GM19193 (cell line): ENCODE measurements around the gene ITPKB.

Experiments used
- POLR2A ChIP-seq: IDR thresholded peaks from 4 replicates; pipeline ENCODE4 v1.6.1; 2011; ENCODE audit not compliant: insufficient read depth, insufficient read length; ENCODE audit errors: extremely low read depth

ITPKB gene

DNA sequence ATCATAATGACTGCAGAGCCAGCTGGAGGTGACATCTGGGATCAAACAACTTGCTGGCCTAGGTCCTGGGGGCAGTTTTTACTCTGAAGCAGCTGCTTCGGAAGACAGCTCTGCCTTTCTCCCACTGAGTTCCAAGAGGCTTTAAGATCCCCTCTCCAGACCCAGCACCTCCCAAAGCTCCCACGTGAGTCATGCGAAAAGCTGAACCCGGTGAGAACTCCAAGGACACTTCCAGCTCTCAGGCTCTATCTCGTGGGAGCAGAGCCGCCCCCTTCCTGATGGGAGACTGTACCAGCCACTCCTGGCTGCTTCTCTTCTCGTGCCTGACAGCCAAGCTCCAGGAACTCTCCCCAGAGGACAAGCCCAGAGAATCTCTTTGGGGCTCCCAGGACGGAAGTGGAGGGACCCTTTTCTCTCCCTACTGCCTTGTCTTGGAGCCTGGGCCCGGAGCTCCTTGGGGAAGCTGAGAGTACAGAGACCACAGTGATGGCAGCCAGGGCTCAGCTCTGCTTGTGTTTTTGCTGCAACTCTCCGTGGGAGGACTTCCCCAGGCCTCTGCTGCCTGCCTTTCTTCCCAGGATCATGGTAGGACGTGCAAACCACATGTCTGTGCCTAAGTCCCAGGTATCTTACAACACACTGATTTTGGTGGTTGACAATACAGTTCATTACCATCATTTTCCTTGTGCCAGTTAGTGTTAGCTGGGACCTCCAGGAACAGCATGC, 149.9 kb downstream of the ITPKB start:
- TF ChIP-seq POLR2A = no peak

- no peak for TF ChIP-seq POLR2A
Observed at GRCh38 chr1:226588484-226588883, 150.6 kb downstream of the ITPKB start.

DNA sequence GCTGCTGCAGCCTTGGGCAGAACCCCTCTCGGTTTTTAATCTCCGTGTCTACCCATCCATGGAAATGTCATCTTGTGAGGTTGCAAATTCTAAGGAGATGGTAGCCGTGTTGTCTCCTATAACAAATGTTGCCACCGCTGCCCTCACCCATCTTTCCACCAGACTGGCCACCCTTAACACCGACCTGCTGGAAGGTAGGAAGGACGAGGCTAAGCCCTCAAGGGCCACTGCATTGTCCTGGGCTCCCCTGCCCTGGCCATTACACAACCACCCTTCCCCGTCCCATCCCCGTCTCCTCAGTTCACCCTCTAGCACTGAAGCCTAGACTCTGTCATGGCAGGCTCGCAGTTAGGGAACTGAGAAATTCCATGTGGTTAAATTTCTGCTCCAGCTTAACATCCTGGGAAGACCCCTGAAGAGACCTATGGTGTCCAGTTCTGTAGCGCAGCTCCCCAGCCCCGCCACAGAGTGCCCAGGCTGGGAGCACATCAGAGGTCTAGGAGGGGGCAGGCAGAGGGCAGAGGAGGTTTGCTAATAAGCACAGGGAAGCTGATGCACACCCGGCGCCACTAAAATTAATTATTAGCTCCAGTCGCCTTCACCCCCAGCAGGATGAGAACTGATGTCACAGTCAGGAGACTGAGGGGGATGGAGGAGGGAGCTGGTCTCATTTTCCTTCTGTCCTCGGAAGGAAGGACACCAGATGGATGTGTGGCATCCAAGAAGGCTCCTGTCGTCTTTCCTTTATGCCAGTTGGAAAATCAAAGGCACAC, 152.2 kb downstream of the ITPKB start:
- no peak for TF ChIP-seq POLR2A

GRCh38 chr1:226586116-226586515, 153.0 kb downstream of the ITPKB start:
- no peak for TF ChIP-seq POLR2A

- no peak for TF ChIP-seq POLR2A
Observed at GRCh38 chr1:226584164-226584563, 154.9 kb downstream of the ITPKB start.

- no peak for TF ChIP-seq POLR2A
Observed at GRCh38 chr1:226582966-226583365, 156.1 kb downstream of the ITPKB start.
